ENCODE data around the gene PCDHGC4.

DNA sequence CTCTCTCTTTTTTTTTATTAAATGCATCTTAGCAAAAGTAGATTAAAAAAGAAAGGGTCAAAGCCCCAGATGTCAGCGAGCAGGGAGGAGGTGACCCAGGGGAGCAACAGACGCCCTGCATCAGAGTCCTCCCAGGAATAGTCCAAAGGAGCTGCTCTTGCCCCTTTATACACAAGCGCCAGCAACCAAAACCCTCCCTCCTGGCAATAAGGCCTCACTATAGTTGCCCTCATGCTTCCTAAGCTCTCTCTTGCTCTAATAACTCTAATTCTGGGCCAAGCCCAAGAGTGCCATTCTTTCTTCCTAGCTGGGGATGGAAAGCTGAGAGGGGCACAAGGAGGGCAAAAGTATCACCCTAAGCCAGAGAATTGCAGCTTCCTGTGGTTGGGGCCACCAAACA is 30.3 kb downstream of the PCDHGC4 start:
- TF ChIP-seq EZH2 (IDR thresholded peaks at IDR 0.05; ENCODE audit: borderline replicate concordance, low read length), result no peak
- TF ChIP-seq, protein P1, sequence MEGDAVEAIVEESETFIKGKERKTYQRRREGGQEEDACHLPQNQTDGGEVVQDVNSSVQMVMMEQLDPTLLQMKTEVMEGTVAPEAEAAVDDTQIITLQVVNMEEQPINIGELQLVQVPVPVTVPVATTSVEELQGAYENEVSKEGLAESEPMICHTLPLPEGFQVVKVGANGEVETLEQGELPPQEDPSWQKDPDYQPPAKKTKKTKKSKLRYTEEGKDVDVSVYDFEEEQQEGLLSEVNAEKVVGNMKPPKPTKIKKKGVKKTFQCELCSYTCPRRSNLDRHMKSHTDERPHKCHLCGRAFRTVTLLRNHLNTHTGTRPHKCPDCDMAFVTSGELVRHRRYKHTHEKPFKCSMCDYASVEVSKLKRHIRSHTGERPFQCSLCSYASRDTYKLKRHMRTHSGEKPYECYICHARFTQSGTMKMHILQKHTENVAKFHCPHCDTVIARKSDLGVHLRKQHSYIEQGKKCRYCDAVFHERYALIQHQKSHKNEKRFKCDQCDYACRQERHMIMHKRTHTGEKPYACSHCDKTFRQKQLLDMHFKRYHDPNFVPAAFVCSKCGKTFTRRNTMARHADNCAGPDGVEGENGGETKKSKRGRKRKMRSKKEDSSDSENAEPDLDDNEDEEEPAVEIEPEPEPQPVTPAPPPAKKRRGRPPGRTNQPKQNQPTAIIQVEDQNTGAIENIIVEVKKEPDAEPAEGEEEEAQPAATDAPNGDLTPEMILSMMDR (IDR thresholded peaks at IDR 0.05; ENCODE audit: low read length), result no peak

Measured in OCI-LY1 (cell line).